ENCODE measurements around the gene FBXL13. TPM values are rescaled to one million over a fixed set of nuclear protein-coding genes. Genes with fewer than 3 reads are reported as not detected.

The FBXL13 gene
- polyA plus RNA-seq, 1 donor from 2014 or later, result 0.57 TPM

GRCh38 chr7:102953406-102953805 is 121.2 kb downstream of the FBXL13 start (continued):
- TF ChIP-seq SMC3 (conservative IDR thresholded peaks at IDR 0.05; ENCODE audit: poor library complexity), result no peak
- TF ChIP-seq TAF1 (IDR thresholded peaks at IDR 0.05; ENCODE audit: low read depth), result no peak
- TF ChIP-seq MXI1 (conservative IDR thresholded peaks at IDR 0.05; ENCODE audit: poor library complexity, severe bottlenecking), result no peak

- no peaks in the 10 kb centered on the region for H3K9me3 ChIP-seq (ENCODE audit: low read length)
- no peaks in the 10 kb centered on the region for H4K20me1 ChIP-seq (ENCODE audit: insufficient read depth)
- no peaks in the 10 kb centered on the region for H3F3A ChIP-seq (ENCODE audit: insufficient read depth, low read length, poor library complexity, severe bottlenecking)
- no peak overlapping the region for H2AFZ ChIP-seq (ENCODE audit: low read depth, low read length)
- H3K9ac ChIP-seq (ENCODE audit: low read length), result no peak overlapping the region
- H3K79me2 ChIP-seq (replicated peaks; ENCODE audit: insufficient read depth, low read length), result no peaks in the 10 kb centered on the region
- H3K9me2 ChIP-seq (ENCODE audit: insufficient read depth, low read length), result no peaks in the 10 kb centered on the region
- no peaks in the 10 kb centered on the region for H3K36me3 ChIP-seq (ENCODE audit: insufficient read depth, low read length)
- H3K4me3 ChIP-seq (ENCODE audit: low read length), result no peak overlapping the region
- no peaks in the 10 kb centered on the region for H3K27me3 ChIP-seq (ENCODE audit: insufficient read depth, low read depth, low read length)
- H3K4me2 ChIP-seq (ENCODE audit: low read length), result no peak overlapping the region
- TF ChIP-seq REST (IDR thresholded peaks at IDR 0.05; ENCODE audit: borderline replicate concordance) (no peak), MXI1 (conservative IDR thresholded peaks at IDR 0.05; ENCODE audit: poor library complexity, severe bottlenecking) (no peak), CTCF (IDR thresholded peaks at IDR 0.05; ENCODE audit: poor library complexity, severe bottlenecking) (no peak), POLR2AphosphoS5 (IDR thresholded peaks at IDR 0.05) (no peak), EZH2 (IDR thresholded peaks at IDR 0.05; ENCODE audit: borderline replicate concordance, insufficient read depth, low read length, poor library complexity, severe bottlenecking) (no peak), SMC3 (conservative IDR thresholded peaks at IDR 0.05; ENCODE audit: poor library complexity) (no peak), RAD21 (conservative IDR thresholded peaks at IDR 0.05) (no peak), EP300 (conservative IDR thresholded peaks at IDR 0.05; ENCODE audit: poor library complexity, severe bottlenecking) (no peak), TAF1 (IDR thresholded peaks at IDR 0.05; ENCODE audit: low read depth) (no peak)
- H3K27ac ChIP-seq (ENCODE audit: low read length), result no peak overlapping the region
These were observed 122.8 kb downstream of the FBXL13 start for GRCh38 chr7:102951839-102952238.

GRCh38 chr7:102944241-102944640 is 130.4 kb downstream of the FBXL13 start:
- no peaks in the 10 kb centered on the region for H3K9me2 ChIP-seq (ENCODE audit: insufficient read depth, low read length)
- no peak overlapping the region for H3K4me3 ChIP-seq (ENCODE audit: low read length)
- no peak overlapping the region for H3K27ac ChIP-seq (ENCODE audit: low read length)
- H4K20me1 ChIP-seq (ENCODE audit: insufficient read depth), result no peaks in the 10 kb centered on the region
- H3K9me3 ChIP-seq (ENCODE audit: low read length), result no peaks in the 10 kb centered on the region
- TF ChIP-seq MXI1 (conservative IDR thresholded peaks at IDR 0.05; ENCODE audit: poor library complexity, severe bottlenecking), result no peak
- no peak for TF ChIP-seq SMC3 (conservative IDR thresholded peaks at IDR 0.05; ENCODE audit: poor library complexity)
- no peak for TF ChIP-seq EP300 (conservative IDR thresholded peaks at IDR 0.05; ENCODE audit: poor library complexity, severe bottlenecking)
- H3K4me2 ChIP-seq (ENCODE audit: low read length), result no peak overlapping the region
- no peaks in the 10 kb centered on the region for H3K36me3 ChIP-seq (ENCODE audit: insufficient read depth, low read length)
- H3K79me2 ChIP-seq (replicated peaks; ENCODE audit: insufficient read depth, low read length), result no peaks in the 10 kb centered on the region
- H3F3A ChIP-seq (ENCODE audit: insufficient read depth, low read length, poor library complexity, severe bottlenecking), result no peaks in the 10 kb centered on the region
- H3K9ac ChIP-seq (ENCODE audit: low read length), result no peak overlapping the region
- H3K27me3 ChIP-seq (ENCODE audit: insufficient read depth, low read depth, low read length), result no peaks in the 10 kb centered on the region
- no peak overlapping the region for H2AFZ ChIP-seq (ENCODE audit: low read depth, low read length)

Data from neural cell (in vitro differentiated cells).